Measurements from ENCODE around the gene PLA2G4A. TPM values are rescaled to one million over a fixed set of nuclear protein-coding genes. Genes with fewer than 3 reads are reported as not detected.

Gene PLA2G4A
- total RNA-seq, 1 donor from 2014 or later, result 0.10 TPM

DNA sequence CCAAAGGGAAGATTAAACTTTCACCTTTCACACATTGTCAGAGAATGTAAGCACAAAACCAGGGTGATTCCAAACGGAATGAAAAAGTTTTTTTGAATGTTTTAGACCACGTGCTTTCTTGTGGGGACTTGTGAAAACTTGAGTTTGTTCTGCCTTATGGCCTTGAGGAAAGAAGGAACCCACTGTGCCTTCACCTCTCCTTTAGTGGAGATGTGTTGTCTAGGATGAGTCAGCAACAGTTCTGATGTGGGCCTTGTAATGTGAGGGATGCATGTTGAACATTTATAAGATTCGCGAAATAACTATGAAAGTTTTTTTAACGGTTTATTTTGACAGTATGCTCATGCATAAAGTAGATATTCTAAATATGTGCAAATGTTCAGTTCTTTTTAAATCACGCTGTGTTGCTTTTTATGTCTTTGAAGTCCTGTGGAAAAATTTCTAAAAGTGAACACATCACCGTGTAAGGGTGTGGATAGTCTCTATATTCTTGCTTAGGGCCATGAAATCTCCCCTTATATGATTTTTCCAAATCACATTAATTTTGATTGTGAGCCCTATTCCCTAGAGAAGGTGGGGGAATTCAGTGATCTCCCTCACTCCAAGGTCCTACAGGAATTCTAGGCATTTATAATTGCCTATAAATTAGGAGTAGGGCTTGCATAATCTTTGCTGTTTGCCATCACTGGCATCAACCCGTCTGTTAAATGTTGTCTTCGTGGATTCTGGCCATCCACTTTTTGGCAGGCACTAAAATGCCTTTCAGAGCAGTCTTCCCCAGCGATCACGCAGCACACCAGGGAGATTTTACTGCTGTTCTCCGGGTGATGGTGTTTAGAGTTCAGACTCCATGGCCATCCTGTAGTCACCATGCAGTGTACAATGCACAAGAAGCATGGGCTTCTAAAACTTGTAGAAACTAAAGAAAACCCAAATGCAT is 47.4 kb downstream of the PLA2G4A start:
- no peak overlapping the region for H3K27ac Mint-ChIP-seq (ENCODE audit: unreplicated experiment)
- H3K4me3 Mint-ChIP-seq (ENCODE audit: unreplicated experiment), result no peak overlapping the region
- no peaks in the 10 kb centered on the region for H3K9me3 Mint-ChIP-seq (ENCODE audit: low read depth)
- H3K27me3 Mint-ChIP-seq (ENCODE audit: low read depth), result no peaks in the 10 kb centered on the region
- no peak for DNase-seq (ENCODE audit: low spot score)
- TF ChIP-seq CTCF (IDR thresholded peaks at IDR 0.05), result no peak
- no peaks in the 10 kb centered on the region for H3K36me3 Mint-ChIP-seq (ENCODE audit: low read depth)
- H3K4me1 Mint-ChIP-seq (ENCODE audit: low read depth), result no peaks in the 10 kb centered on the region

GRCh38 chr1:186878356-186878755 is 49.6 kb downstream of the PLA2G4A start:
- Mint-ChIP-seq H3K27ac (ENCODE audit: unreplicated experiment) (no peak overlapping the region), H3K9me3 (ENCODE audit: low read depth) (no peaks in the 10 kb centered on the region), H3K27me3 (ENCODE audit: low read depth) (no peaks in the 10 kb centered on the region), H3K4me3 (ENCODE audit: unreplicated experiment) (no peak overlapping the region), H3K36me3 (ENCODE audit: low read depth) (no peaks in the 10 kb centered on the region), H3K4me1 (ENCODE audit: low read depth) (peaks cover 6% of the 10 kb centered on the region)
- TF ChIP-seq CTCF (IDR thresholded peaks at IDR 0.05), result no peak
- no peak for DNase-seq (ENCODE audit: low spot score)

GRCh38 chr1:186880982-186881381 is 52.2 kb downstream of the PLA2G4A start:
- DNase-seq (ENCODE audit: low spot score), result no peak
- Mint-ChIP-seq H3K36me3 (ENCODE audit: low read depth) (no peaks in the 10 kb centered on the region), H3K9me3 (ENCODE audit: low read depth) (peaks cover 10% of the 10 kb centered on the region), H3K4me3 (ENCODE audit: unreplicated experiment) (no peak overlapping the region), H3K27ac (ENCODE audit: unreplicated experiment) (no peak overlapping the region), H3K27me3 (ENCODE audit: low read depth) (no peaks in the 10 kb centered on the region), H3K4me1 (ENCODE audit: low read depth) (peaks cover 6% of the 10 kb centered on the region)
- no peak for TF ChIP-seq CTCF (IDR thresholded peaks at IDR 0.05)

GRCh38 chr1:186882372-186883134 is 53.8 kb downstream of the PLA2G4A start:
- Mint-ChIP-seq H3K27ac (ENCODE audit: unreplicated experiment) (no peak overlapping the region), H3K9me3 (ENCODE audit: low read depth) (peaks cover 10% of the 10 kb centered on the region), H3K4me1 (ENCODE audit: low read depth) (peaks cover 6% of the 10 kb centered on the region), H3K27me3 (ENCODE audit: low read depth) (no peaks in the 10 kb centered on the region), H3K4me3 (ENCODE audit: unreplicated experiment) (no peak overlapping the region), H3K36me3 (ENCODE audit: low read depth) (no peaks in the 10 kb centered on the region)
- TF ChIP-seq CTCF (IDR thresholded peaks at IDR 0.05), result no peak
- no peak for DNase-seq (ENCODE audit: low spot score)

DNA sequence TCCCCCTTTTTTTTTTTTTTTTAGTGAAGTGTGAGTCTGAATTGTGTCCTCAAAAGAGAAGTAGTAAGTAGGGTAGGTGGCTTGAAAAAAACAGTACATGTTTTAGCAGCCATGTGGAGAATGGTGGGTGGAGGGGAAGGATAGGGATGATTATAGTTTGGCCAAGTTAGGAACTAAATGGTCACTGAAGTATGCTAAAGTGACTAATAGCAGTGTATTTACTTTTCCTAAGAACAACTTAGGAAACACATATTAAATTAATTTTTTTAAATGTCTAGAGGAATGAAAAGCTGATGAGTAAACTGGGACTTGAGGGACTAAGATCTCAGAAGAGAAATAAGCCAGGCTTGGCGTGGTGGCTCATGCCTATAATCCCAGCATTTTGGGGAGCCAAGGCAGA is 55.5 kb downstream of the PLA2G4A start:
- no peaks in the 10 kb centered on the region for H3K27me3 Mint-ChIP-seq (ENCODE audit: low read depth)
- H3K9me3 Mint-ChIP-seq (ENCODE audit: low read depth), result peaks cover 13% of the 10 kb centered on the region
- H3K4me3 Mint-ChIP-seq (ENCODE audit: unreplicated experiment), result no peak overlapping the region
- H3K36me3 Mint-ChIP-seq (ENCODE audit: low read depth), result no peaks in the 10 kb centered on the region
- peaks cover 6% of the 10 kb centered on the region for H3K4me1 Mint-ChIP-seq (ENCODE audit: low read depth)
- no peak overlapping the region for H3K27ac Mint-ChIP-seq (ENCODE audit: unreplicated experiment)
- no peak for TF ChIP-seq CTCF (IDR thresholded peaks at IDR 0.05)
- DNase-seq (ENCODE audit: low spot score), result no peak
